GM18861 (cell line): ENCODE data around the gene PIP4K2A.

ENCODE experiments used
- ATAC-seq: cut with Tn5 transposase; IDR thresholded peaks from one replicate; pipeline ENCODE4 v1.9.1; 2021; ENCODE audit not compliant: unreplicated experiment

Gene PIP4K2A

DNA sequence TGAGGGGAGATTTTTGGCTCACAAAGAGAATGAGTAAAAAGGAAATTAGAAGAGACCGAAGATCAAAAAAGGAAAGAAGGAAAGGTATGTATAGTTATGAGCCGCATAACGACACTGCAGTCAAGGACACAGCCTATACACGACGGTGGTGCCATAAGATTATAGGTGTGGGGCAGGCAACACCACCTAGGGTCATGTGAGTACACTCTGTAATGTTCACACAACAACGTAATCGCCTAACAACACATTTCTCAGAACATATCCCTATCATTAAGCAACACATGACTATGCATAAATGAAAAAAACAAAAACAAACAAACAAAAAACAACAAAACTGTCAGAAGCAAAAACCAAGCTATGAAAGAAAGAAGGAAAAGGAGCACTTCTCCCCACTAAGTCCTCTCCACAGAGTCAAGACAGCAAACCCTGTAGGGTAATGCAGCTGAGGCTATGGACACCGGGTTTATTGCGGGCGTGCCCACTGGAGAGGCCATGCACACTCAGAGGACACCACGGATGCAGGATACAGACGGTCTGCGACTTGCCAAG is 45.1 kb downstream of the PIP4K2A start:
- peak; percentile 32 for ATAC-seq

- no peak for ATAC-seq
Observed at GRCh38 chr10:22667093-22667480, 47.3 kb downstream of the PIP4K2A start.

DNA sequence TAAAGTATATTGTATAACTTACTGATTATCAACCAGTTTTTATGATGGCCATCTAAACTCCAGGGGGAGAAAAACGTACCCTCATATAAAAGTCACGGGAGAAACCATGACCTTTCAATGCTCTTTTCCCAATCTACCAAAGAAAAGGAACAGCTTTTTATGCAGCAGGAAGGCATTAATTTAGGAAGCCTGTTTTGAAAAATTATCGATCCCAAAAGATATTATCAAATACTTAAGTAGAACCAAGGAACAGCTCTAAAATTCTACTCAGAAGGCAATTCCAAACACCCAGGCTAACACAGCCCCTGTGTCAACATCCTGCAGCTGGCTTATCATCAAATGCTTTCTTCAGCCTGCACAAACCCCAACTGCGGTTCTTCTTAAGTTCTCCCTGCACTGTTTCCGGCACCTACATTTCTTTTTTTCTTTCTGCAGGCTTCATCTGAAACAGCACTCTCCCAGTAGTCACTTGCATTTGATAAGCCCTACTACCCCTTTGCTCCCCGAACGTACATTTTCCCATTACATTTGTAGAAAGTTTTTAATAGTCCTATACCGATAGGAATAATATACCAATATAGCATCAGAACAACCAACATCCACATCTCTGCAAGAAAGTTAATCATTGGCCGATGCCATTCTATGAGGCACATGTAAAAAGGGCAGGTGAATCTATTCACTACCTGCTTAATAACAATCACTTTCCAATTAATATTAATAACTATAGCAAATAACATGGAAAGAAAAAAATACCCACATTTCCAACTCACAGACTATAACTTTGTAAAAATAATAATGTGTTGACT is 47.9 kb downstream of the PIP4K2A start:
- peak; percentile 71 for ATAC-seq

DNA sequence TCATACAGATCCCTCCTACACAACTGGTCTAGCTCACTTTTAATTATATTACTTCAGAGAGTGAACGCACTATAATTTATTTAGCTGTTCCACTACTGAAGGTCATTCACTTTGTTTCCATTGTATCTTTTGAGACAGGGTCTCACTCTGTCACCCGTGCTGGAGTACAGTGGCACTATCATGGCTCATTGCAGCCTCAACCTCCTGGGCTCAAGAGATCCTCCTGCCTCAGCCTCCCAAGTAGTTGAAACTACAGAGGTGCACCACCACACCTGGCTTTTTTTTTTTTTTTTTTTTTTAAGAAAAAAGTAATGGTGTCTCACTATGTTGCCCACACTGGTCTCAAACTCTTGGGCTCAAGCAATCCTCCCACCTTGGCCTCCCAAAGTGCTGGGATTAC is 49.0 kb downstream of the PIP4K2A start:
- no peak for ATAC-seq

DNA sequence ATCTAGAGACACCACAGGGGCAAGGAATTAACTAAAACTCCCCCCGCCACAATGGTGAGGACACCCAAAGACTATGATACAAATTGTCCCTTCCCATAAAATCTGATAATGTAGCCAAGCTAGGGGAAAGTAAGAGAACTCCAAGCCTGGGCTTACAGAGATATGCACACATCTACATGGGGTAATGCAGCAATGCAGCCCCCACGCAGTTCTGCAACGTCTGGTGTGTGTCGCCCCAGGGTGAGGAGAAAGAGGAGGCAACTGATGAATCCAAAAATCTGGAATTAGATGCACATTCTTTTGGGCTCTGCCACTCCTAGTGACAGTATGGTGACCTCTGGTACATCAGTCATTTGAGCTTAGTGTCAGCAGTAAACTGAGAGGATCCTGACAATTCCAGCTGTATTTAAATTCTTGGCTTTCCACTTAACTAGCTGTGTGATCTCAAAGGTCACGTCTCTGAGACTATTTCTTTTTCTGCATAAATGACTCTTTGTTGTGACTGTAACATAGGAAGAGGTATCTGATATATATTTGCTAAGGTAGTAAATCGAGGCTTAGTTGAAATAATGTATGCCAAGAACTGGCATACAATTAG is 51.5 kb downstream of the PIP4K2A start:
- no peak for ATAC-seq

GRCh38 chr10:22659866-22660265 is 54.5 kb downstream of the PIP4K2A start:
- no peak for ATAC-seq

DNA sequence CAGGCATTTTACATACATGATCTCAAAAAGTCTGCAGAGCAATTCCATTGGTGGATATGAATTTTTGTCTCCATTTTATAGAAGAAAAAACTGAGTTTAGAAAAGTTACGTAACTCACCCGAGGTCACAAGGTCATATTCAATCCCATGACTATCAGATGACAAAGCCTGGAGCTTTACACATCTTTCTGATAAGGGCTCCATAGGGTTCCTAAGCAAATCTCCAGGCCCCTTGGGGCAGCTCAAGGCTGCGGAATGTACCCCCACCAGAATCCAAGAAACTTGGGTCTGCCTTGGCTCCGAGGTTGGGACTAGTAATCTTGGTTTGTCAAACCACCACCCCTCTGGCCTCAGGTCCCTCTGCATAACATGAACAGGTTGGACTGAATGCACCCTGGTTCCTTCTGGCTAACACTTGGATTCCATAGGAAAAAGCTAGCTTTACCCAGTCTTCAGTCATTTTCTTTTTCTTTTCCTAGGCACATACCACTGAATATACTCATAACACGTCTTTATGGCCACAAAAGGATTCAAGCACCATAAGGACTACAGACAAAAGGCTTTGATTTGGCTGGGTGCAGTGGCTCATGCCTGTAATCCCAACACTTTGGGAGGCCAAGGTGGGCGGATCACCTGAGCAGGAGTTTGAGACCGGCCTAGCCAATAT is 55.5 kb downstream of the PIP4K2A start:
- no peak for ATAC-seq

DNA sequence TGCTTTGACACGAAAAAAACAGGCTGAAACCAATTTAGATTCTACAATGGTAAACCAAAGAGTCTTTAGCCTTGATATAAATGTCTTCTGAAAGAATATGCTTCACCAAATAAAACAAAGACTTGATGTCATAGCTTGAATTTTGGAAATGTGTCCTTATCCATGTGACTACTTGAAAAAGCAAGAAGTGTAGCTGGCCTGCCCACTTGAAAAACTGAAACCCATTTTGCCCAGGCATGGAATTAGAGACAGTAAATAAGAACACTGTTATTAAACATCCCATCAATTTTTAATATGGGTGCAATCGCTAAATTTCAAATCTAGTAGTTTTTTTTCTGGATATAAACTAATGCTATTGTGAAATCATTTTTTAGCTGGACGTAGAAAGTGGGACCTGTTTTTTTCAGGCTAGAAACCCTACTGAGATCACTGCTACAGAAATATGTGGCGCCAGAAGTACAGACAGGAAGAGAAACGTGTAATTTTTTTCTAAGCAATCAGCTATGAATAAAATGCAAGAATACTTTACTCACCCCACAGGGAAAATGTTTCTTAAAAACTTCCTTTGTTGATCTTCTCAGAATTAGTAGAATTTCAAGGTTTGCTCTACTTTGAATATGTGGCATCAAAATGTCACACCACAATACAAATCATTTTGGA is 56.7 kb downstream of the PIP4K2A start:
- ATAC-seq: no peak

DNA sequence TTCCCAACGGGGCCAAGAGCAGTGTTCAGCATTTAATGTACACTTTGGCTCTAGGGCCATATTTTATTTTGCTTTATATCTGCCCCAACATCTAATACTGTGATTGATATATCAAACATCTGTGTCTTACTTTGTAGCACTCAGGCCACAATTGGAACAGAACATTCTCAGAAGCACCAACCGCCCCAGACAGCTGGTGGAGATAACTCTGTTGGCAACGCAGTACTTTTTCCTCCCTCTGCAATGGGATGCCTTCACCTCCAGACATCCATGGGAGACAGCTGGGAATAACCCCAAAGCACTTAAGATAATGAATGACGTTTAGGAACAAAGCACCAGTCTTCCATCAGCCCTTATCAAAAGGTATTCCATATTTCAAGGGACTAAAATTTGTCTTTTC is 57.4 kb downstream of the PIP4K2A start:
- no peak for ATAC-seq

DNA sequence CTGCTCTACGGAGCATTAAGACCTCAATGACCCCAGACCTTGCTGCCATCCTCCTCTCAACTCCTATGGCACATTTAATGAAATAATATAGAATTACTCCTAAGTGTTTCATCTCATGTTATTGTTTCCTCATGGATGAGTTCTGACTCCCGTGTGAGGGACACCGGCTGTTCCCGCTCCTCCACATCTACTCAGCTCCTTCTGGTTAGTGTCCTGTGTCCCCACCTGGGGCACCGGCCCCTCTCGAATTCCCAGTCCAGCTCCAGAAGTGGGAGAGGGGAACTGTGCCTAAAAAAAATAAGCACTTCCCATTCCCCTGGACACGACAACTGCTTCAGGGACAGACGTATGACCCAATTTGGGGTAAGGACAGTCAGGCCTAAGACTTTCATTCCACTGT is 58.3 kb downstream of the PIP4K2A start:
- ATAC-seq: no peak

- no peak for ATAC-seq
Observed at GRCh38 chr10:22655312-22655981, 58.9 kb downstream of the PIP4K2A start.

GRCh38 chr10:22652988-22653481 is 61.3 kb downstream of the PIP4K2A start:
- ATAC-seq: no peak

DNA sequence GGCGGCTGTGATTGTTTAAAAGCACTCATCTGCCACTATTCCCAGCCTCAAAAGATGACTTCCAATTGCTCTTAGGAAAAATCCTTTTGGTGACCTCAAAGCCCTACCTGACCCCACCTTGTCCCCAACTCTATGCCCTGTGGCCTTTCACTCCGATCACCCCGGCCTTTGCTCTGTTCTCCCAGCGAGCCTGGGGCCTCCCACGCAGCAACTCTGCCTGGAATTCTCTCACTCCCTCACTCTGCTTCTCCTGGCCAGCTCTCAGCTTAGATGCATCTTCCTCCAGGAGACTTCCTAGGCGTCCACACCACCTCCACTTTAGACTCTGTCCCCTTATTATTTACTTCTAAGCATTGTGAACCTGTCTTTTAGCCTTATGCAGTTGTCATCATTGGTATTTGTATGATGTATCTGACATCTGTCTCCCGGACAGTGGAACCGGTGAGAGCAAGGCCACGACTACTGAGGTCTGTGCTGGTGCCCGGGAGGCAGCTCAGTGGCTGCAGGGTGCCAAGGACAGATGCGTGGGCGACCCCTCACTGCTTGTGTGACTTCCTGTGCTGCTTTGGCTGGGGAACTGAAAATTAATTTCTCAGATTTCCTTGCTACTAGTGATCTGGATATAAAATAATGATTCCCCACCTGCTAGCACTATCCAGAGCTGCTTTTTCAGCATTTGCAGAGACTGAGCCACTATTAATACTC is 63.0 kb downstream of the PIP4K2A start:
- ATAC-seq: no peak

- ATAC-seq: no peak
Observed at GRCh38 chr10:22649994-22650393, 64.4 kb downstream of the PIP4K2A start.

- ATAC-seq: no peak
Observed at GRCh38 chr10:22649390-22649841, 65.0 kb downstream of the PIP4K2A start.

DNA sequence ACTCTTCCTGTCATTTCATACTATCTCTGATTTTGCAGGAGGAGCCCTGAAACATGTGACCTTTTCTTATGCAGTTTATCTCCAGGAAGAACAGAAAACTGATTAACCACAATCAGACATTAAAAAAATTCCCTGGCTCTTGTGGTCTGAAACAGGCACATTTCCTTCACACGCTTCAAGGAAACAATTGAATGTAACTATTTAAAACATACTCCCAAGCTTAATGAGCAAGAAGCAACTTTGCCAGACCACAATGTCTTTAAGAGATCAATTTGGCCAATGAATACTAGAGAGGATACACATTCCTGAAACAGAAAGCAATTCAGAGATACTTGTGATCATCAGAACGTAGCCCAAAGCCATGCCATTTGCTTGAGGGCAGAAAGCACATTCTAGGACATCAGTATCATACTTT is 65.8 kb downstream of the PIP4K2A start:
- no peak for ATAC-seq

DNA sequence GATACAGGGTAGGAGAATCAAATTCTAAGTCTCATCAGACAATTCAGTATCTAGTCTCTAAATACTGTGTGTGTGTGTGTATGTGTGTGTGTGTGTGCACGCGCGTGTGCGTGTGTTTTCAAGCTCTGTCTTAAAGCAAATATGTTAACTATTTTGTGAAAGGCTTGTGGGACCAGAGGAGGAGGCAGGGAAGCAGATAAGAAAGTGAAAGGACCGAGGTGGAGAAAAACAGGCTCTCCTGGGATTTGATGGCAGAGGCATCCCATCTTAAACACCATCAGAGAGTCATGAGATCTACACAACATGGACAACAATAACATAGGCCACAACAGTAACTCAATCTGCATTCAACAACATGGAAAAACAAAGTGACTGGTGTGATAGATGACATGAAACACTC is 67.1 kb downstream of the PIP4K2A start:
- ATAC-seq: no peak

GRCh38 chr10:22646388-22646853 is 68.0 kb downstream of the PIP4K2A start:
- peak; percentile 60 for ATAC-seq

DNA sequence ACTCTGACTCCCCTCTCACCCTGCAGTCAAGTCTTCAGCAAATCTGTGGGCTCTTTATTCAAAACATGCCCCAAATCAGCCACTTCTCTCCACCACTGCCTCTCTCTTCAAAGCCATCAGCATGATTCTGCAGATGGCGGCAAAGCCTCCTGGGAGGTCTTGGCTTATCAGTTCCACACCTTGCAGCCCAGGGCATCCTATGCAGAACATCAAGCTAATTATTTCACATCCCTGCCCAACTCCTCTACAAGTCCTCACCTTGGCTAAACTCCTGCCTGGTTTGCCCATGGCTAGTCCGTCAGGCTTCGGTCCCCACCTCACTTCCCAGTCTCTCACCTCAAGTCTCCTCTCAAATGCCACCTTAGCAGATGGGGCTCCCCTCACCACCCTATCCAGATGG is 70.2 kb downstream of the PIP4K2A start:
- no peak for ATAC-seq

DNA sequence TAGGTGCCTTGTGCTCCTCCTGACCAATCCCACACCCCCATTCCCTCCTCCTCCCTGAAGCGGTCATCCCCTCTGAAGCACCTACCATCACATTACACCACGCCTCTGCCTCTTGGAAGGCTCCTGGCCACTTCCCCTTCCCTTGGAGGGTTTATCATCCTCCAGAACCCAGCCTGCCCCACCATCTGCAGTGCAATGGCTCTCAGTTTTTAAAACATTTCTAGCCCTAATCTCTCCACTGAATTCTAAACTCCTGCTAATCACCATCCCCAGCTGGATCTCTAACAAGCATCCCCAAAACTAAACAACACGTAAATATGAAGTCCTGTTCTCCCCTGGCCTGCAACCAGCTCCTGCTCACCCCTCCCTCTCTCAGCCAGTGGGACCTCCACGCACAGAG is 70.6 kb downstream of the PIP4K2A start:
- ATAC-seq: no peak
